Calu3 (cell line): Measurements from ENCODE around the gene GPLD1. TPM values are rescaled to one million over a fixed set of nuclear protein-coding genes. Genes with fewer than 3 reads are reported as not detected.

Experiments used
- BruUV-seq: library from RNA; stranded (reverse); fragments of 400-500 nt; replicated peaks from 2 replicates; lab custom pipeline; 2021; lab: Mats Ljungman, UMichigan
- CTCF ChIA-PET: fragments of 300-600 bp; sonication (Branson Sonifier 250); formaldehyde crosslinking; loops from one replicate; lab custom pipeline; 2022; ENCODE audit warnings: antibody characterized with exemption; lab: Charles Lee
- DNase-seq: peaks from one replicate; pipeline ENCODE4 v3.0.0; 2022
- H3K27ac Mint-ChIP-seq: one replicate; pipeline ENCODE4 v1.8.0; 2022; ENCODE audit warnings: mixed read lengths; ENCODE audit not compliant: unreplicated experiment
- H3K27me3 Mint-ChIP-seq: one replicate; pipeline ENCODE4 v1.8.0; 2022; ENCODE audit warnings: mixed read lengths; ENCODE audit not compliant: unreplicated experiment
- H3K36me3 Mint-ChIP-seq: one replicate; pipeline ENCODE4 v1.8.0; 2022; ENCODE audit warnings: mild to moderate bottlenecking, moderate library complexity, mixed read lengths; ENCODE audit not compliant: insufficient read depth, unreplicated experiment
- H3K4me1 Mint-ChIP-seq: one replicate; pipeline ENCODE4 v1.8.0; 2022; ENCODE audit warnings: mild to moderate bottlenecking, low read depth, mixed read lengths; ENCODE audit not compliant: unreplicated experiment
- H3K4me3 Mint-ChIP-seq: one replicate; pipeline ENCODE4 v1.8.0; 2022; ENCODE audit warnings: mild to moderate bottlenecking, low read depth, moderate library complexity, mixed read lengths; ENCODE audit not compliant: unreplicated experiment
- H3K9me3 Mint-ChIP-seq: one replicate; pipeline ENCODE4 v1.8.0; 2022; ENCODE audit warnings: low read depth, mixed read lengths; ENCODE audit not compliant: unreplicated experiment
- CTCF ChIP-seq: fragments of 200-600 bp; IDR thresholded peaks from one replicate; pipeline ENCODE4 v1.8.0; 2022; ENCODE audit warnings: antibody characterized with exemption; ENCODE audit not compliant: unreplicated experiment
- intact Hi-C: fragments of 100-400 bp; cut with micrococcal nuclease; formaldehyde crosslinking; loops from one replicate; pipeline ENCODE4 v1.10.0; 2022; ENCODE audit not compliant: unreplicated experiment
- total RNA-seq: library from RNA; stranded (reverse); gene quantifications from 2 replicates; pipeline ENCODE4 v1.2.3, GENCODE V29; 2022

GPLD1 gene
- total RNA-seq, 1 experiment from 2014 or later, result 3.5 TPM

GRCh38 chr6:24396824-24397223 lies 92.6 kb downstream of the GPLD1 start:
- no TSS peak for BruUV-seq
- H3K4me3 Mint-ChIP-seq, result no peak overlapping the region
- no peak for TF ChIP-seq CTCF
- H3K4me1 Mint-ChIP-seq, result peaks cover 32% of the 10 kb centered on the region
- H3K9me3 Mint-ChIP-seq, result peaks cover 3% of the 10 kb centered on the region
- intact Hi-C loops, result no loop called here
- H3K27me3 Mint-ChIP-seq, result no peaks in the 10 kb centered on the region
- CTCF ChIA-PET, result no interaction called here
- no peak for DNase-seq
- no peaks in the 10 kb centered on the region for H3K36me3 Mint-ChIP-seq
- H3K27ac Mint-ChIP-seq, result no peak overlapping the region

- no peak overlapping the region for H3K4me3 Mint-ChIP-seq
- CTCF ChIA-PET, result interaction anchor here (0.6 kb wide), 1 partner anchor 12 kb away, joined by 3 read pairs; no protein-coding TSS in a partner anchor
- H3K4me1 Mint-ChIP-seq, result peaks cover 13% of the 10 kb centered on the region
- TF ChIP-seq CTCF, result no peak
- H3K36me3 Mint-ChIP-seq, result no peaks in the 10 kb centered on the region
- intact Hi-C loops, result no loop called here
- H3K27ac Mint-ChIP-seq, result no peak overlapping the region
- DNase-seq, result no peak
- BruUV-seq, result no TSS peak
- H3K9me3 Mint-ChIP-seq, result peaks cover 3% of the 10 kb centered on the region
- no peaks in the 10 kb centered on the region for H3K27me3 Mint-ChIP-seq
Measured at GRCh38 chr6:24394780-24395437, 94.5 kb downstream of the GPLD1 start.

- H3K4me3 Mint-ChIP-seq, result no peak overlapping the region
- no peak overlapping the region for H3K27ac Mint-ChIP-seq
- peaks cover 1% of the 10 kb centered on the region for H3K36me3 Mint-ChIP-seq
- no peaks in the 10 kb centered on the region for H3K27me3 Mint-ChIP-seq
- H3K4me1 Mint-ChIP-seq, result peaks cover 7% of the 10 kb centered on the region
- DNase-seq, result no peak
- intact Hi-C loops, result no loop called here
- H3K9me3 Mint-ChIP-seq, result peaks cover 3% of the 10 kb centered on the region
- no TSS peak for BruUV-seq
- CTCF ChIA-PET, result interaction anchor here (1.9 kb wide), 1 partner anchor 111 kb away, joined by 8 read pairs; no protein-coding TSS in a partner anchor
- TF ChIP-seq CTCF, result no peak
Measured at GRCh38 chr6:24394061-24394779, 95.2 kb downstream of the GPLD1 start.

GRCh38 chr6:24391756-24392405 lies 97.5 kb downstream of the GPLD1 start:
- Mint-ChIP-seq H3K4me3 (no peak overlapping the region), H3K4me1 (peaks cover 16% of the 10 kb centered on the region), H3K36me3 (peaks cover 11% of the 10 kb centered on the region), H3K27me3 (no peaks in the 10 kb centered on the region), H3K9me3 (peaks cover 3% of the 10 kb centered on the region), H3K27ac (no peak overlapping the region)
- no peak for TF ChIP-seq CTCF
- no peak for DNase-seq
- BruUV-seq, result no TSS peak
- CTCF ChIA-PET, result interaction anchor here (0.5 to 1.9 kb wide), 2 partner anchors 14 to 109 kb away, joined by 3 to 8 read pairs; no protein-coding TSS in a partner anchor
- intact Hi-C loops, result no loop called here
